Measurements from ENCODE around the gene HMGA1.
"Not testable (repeated sequence)": the region's sequence is repeated elsewhere in the genome, so short reads cannot be mapped to it uniquely, and the experiment has no call there.

Gene HMGA1

DNA sequence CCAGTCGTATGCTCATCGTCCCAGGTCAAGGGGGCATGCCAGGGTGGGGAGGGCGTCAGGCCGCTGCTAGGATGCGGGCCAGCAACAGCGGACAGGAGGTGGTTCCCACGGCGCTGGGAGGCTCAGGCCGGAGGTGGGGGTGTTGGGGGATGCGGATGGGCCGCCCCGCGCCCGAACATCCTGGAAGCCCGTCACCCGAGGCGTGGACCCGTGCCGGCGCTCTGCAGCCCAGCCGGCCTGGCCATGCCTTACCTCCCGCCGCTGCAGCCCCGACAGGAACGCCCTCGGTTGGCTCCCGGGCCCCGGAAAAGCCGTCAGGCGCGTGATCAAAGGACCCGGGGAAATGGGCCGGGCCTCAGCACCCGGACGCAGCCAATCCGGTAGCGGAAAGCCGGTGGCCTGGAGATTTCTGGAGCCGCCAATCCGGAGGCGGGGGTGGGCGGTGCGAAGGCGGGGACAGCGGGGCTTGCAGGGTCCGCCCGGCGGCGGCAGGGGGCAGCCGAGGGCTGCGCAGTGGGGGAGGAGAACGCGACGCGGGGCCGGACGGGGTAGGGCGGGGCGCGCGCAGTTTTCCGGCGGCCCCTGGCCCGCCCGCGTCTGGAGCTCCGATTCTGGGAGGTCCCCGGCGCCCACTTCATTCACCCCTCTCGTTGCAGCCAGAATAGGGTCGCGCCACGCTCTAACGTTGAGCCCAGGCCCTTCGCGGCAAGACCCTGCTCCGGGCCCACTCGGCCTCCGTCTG, 12.2 kb downstream of the HMGA1 start, which contains the start of gene SMIM29:
Gene SMIM29 (minus strand): TSS at position 280 of the 742 bp plus-strand sequence. CDS start 1,215 bp downstream, outside the sequence.
- Histone ChIP-seq H3K79me2 (ENCODE audit: control insufficient read depth, insufficient read depth, low read length, unreplicated experiment) (peaks cover 12% of the 10 kb centered on the region), H3K4me1 (ENCODE audit: control insufficient read depth, insufficient read depth, low read length, unreplicated experiment) (peaks cover 32% of the 10 kb centered on the region), H3K27ac (ENCODE audit: low read depth, low read length) (peak within 1 kb of the TSS; percentile 36), H2AFZ (ENCODE audit: low read length, unreplicated experiment) (peak within 1 kb of the TSS; percentile 96), H3K36me3 (ENCODE audit: insufficient read depth, low read length) (no peaks in the 10 kb centered on the region), H3K4me3 (ENCODE audit: low read depth, low read length) (peak within 1 kb of the TSS; percentile 85), H3K27me3 (ENCODE audit: insufficient read depth, low read length) (no peaks in the 10 kb centered on the region)

DNA sequence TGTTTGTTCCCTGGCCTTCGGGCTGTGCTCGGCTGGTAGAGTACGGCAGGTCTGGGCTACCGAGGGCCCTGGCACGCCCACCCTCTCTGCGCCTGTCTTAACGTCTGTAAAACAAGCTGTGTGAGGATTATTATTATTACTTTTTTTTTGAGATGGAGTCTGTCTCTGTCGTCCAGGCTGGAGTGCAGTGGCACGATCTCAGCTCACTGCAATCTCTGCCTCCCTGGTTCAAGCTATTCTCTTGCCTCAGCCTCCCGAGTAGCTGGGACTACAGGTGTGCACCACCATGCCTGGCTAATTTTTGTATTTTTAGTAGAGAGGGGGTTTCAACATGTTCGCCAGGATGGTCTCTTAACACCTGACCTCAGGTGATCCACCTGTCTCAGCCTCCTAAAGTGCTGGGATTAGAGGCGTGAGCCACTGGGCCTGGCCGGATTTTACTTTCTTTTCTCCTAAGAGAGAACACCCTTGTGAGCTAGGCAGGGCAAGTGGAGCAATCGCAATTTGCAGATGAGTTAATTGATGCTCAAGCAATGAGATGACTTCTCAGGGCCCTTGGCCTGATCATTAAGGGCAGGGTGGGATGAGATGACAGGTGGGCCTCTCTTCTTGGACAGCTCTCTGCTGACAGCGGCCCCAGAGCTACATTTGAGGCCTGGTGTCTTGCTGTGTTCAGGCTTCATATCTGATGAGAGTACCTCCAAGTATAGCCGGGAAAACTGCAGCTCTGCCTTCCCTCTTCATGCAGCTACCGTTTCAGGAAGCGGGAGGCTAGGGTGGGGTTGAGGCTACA, 13.0 kb downstream of the HMGA1 start:
- H3K27me3 ChIP-seq (ENCODE audit: insufficient read depth, low read length), result no peaks in the 10 kb centered on the region
- H3K27ac ChIP-seq (ENCODE audit: low read depth, low read length), result no peak overlapping the region
- H3K79me2 ChIP-seq (ENCODE audit: control insufficient read depth, insufficient read depth, low read length, unreplicated experiment), result peaks cover 12% of the 10 kb centered on the region
- H2AFZ ChIP-seq (ENCODE audit: low read length, unreplicated experiment), result peak overlapping the region; percentile 96
- H3K36me3 ChIP-seq (ENCODE audit: insufficient read depth, low read length), result no peaks in the 10 kb centered on the region
- peak overlapping the region; percentile 85 for H3K4me3 ChIP-seq (ENCODE audit: low read depth, low read length)
- peaks cover 29% of the 10 kb centered on the region for H3K4me1 ChIP-seq (ENCODE audit: control insufficient read depth, insufficient read depth, low read length, unreplicated experiment)

DNA sequence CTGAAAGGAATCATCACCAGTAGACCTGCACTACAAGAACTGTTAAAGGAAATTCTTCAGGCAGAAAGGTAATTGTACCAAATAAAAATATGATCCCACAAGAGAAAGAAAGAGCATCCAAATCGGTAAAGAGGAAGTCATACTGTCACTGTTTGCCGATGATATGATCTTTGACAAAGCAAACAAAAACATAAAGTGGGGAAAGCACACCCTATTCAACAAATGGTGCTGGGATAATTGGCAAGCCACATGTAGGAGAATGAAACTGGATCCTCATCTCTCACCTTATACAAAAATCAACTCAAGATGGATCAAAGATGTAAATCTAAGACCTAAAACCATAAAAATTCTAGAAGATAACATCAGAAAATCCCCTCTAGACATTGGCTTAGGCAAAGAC, 15.7 kb downstream of the HMGA1 start:
- not testable (repeated sequence) for H3K27ac ChIP-seq (ENCODE audit: low read depth, low read length); H3K4me1 ChIP-seq (ENCODE audit: control insufficient read depth, insufficient read depth, low read length, unreplicated experiment); H3K4me3 ChIP-seq (ENCODE audit: low read depth, low read length); H3K27me3 ChIP-seq (ENCODE audit: insufficient read depth, low read length); H3K36me3 ChIP-seq (ENCODE audit: insufficient read depth, low read length); H2AFZ ChIP-seq (ENCODE audit: low read length, unreplicated experiment)
- peaks cover 11% of the 10 kb centered on the region for H3K79me2 ChIP-seq (ENCODE audit: control insufficient read depth, insufficient read depth, low read length, unreplicated experiment)

DNA sequence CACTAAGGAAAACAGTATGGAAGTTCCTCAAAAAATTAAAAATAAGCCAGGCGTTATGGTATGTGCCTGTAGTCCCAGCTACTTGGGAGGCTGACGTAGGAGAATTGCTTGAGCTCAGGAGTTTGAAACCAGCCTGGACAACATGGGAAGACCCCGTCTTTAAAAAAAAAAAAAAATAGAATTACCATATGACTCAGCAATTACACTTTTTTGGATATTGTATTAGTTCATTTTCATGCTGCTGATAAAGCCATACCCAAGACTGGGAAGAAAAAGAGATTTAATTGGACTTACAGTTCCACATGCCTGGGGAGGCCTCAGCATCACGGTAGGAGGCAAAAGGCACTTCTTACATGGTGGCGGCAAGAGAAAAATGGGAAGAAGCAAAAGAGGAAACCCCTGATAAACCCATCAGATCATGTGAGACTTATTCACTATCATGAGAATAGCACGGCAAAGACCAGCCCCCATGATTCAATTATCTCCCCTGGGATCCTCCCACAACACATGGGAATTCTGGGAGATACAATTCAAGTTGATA, 22.9 kb downstream of the HMGA1 start:
- Histone ChIP-seq H3K4me3 (ENCODE audit: low read depth, low read length) (no peak overlapping the region), H3K27ac (ENCODE audit: low read depth, low read length) (no peak overlapping the region), H3K4me1 (ENCODE audit: control insufficient read depth, insufficient read depth, low read length, unreplicated experiment) (no peaks in the 10 kb centered on the region), H3K79me2 (ENCODE audit: control insufficient read depth, insufficient read depth, low read length, unreplicated experiment) (no peaks in the 10 kb centered on the region), H3K36me3 (ENCODE audit: insufficient read depth, low read length) (peaks cover 4% of the 10 kb centered on the region; the same call in 1 of the 2 replicates), H3K27me3 (ENCODE audit: insufficient read depth, low read length) (no peaks in the 10 kb centered on the region), H2AFZ (ENCODE audit: low read length, unreplicated experiment) (no peak overlapping the region)

DNA sequence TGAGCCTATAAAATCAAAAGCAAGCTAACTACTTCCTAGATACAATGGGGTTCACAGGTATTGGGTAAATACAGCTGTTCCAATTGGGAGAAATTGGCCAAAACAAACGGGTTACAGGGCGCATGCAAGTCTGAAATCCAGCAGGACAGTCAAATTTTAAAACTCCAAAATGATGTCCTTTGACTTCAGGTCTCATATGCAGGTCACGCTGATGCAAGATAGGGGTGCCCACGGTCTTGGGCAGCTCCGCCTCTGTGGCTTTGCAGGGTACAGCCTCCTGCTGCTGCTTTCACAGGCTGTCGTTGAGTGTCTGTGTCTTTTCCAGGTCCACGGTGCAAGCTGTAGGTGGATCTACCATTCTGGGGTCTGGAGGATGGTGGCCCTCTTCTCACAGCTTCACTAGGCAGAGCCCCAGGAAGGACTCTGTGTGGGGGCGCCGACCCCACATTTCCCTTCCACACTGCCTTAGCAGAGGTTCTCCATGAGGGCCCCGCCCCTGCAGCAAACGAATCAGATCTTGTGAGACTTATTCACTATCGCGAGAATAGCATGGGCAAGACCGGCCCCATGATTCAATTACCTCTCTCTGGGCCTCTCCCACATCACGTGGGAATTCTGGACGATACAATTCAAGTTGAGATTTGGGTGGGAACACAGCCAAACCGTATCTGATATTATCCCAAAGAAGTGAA, 24.0 kb downstream of the HMGA1 start:
- Histone ChIP-seq H3K79me2 (ENCODE audit: control insufficient read depth, insufficient read depth, low read length, unreplicated experiment) (no peaks in the 10 kb centered on the region), H3K27ac (ENCODE audit: low read depth, low read length) (no peak overlapping the region), H3K27me3 (ENCODE audit: insufficient read depth, low read length) (no peaks in the 10 kb centered on the region), H3K36me3 (ENCODE audit: insufficient read depth, low read length) (peaks cover 4% of the 10 kb centered on the region; the same call in 1 of the 2 replicates), H3K4me3 (ENCODE audit: low read depth, low read length) (no peak overlapping the region), H3K4me1 (ENCODE audit: control insufficient read depth, insufficient read depth, low read length, unreplicated experiment) (no peaks in the 10 kb centered on the region), H2AFZ (ENCODE audit: low read length, unreplicated experiment) (no peak overlapping the region)

DNA sequence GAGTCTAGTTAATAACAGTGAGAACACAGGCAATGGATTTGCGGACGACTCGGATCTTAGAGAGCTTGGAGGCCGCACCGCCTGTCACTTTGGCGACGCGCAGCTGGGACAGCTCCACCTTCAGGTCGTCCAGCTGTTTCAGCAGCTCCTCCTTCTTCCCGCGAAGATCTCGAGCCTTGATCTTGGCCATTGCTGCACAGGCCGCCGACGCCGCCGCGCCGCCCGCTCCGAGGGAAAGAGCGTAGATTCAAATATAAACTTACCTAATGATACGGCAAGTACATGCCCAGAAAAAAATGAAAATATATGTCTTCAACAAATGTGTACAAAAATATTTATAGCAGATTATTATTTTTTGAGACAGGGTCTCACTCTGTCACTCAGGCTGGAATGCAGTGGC, 26.8 kb downstream of the HMGA1 start:
- H3K36me3 ChIP-seq (ENCODE audit: insufficient read depth, low read length); H3K27me3 ChIP-seq (ENCODE audit: insufficient read depth, low read length); H3K79me2 ChIP-seq (ENCODE audit: control insufficient read depth, insufficient read depth, low read length, unreplicated experiment); H3K4me3 ChIP-seq (ENCODE audit: low read depth, low read length); H3K4me1 ChIP-seq (ENCODE audit: control insufficient read depth, insufficient read depth, low read length, unreplicated experiment); H3K27ac ChIP-seq (ENCODE audit: low read depth, low read length); H2AFZ ChIP-seq (ENCODE audit: low read length, unreplicated experiment): not testable (repeated sequence)

DNA sequence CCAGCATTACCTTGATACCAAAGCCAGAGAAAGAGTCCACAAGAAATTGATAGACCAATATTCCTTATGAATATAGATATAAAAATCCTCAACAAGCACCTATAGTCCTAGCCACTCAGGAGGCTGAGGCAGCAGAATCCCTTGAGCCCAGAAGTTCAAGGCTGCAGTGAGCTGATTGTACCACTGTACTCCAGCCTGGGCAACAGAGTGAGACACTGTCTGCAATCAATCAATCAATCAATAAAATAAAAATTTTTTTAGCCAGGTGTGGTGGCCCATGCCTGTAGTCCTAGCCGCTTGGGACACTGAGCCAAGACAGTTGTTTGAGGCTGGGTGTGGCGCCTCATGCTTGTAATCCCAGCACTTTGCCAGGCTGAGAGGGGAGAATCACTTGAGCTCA, 31.1 kb downstream of the HMGA1 start:
- no peaks in the 10 kb centered on the region for H3K79me2 ChIP-seq (ENCODE audit: control insufficient read depth, insufficient read depth, low read length, unreplicated experiment)
- no peak overlapping the region for H3K27ac ChIP-seq (ENCODE audit: low read depth, low read length)
- H3K27me3 ChIP-seq (ENCODE audit: insufficient read depth, low read length), result no peaks in the 10 kb centered on the region
- no peaks in the 10 kb centered on the region for H3K4me1 ChIP-seq (ENCODE audit: control insufficient read depth, insufficient read depth, low read length, unreplicated experiment)
- H3K4me3 ChIP-seq (ENCODE audit: low read depth, low read length), result no peak overlapping the region
- no peak overlapping the region for H2AFZ ChIP-seq (ENCODE audit: low read length, unreplicated experiment)
- H3K36me3 ChIP-seq (ENCODE audit: insufficient read depth, low read length), result peaks cover 4% of the 10 kb centered on the region; the same call in 1 of the 2 replicates

DNA sequence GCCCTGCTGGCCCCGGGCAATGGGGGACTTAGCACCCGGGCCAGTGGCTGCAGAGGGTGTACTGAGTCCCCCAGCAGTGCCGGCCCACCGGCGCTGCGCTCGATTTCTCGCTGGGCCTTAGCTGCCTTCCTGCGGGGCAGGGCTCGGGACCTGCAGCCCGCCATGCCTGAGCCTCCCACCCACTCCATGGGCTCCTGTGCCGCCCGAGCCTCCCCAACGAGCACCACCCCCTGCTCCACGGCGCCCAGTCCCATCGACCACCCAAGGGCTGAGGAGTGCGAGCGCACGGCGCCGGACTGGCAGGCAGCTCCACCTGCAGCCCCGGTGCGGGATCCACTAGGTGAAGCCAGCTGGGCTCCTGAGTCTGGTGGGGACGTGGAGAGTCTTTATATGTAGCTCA, 32.5 kb downstream of the HMGA1 start:
- H3K4me1 ChIP-seq (ENCODE audit: control insufficient read depth, insufficient read depth, low read length, unreplicated experiment); H3K36me3 ChIP-seq (ENCODE audit: insufficient read depth, low read length); H3K27ac ChIP-seq (ENCODE audit: low read depth, low read length); H2AFZ ChIP-seq (ENCODE audit: low read length, unreplicated experiment); H3K4me3 ChIP-seq (ENCODE audit: low read depth, low read length); H3K27me3 ChIP-seq (ENCODE audit: insufficient read depth, low read length); H3K79me2 ChIP-seq (ENCODE audit: control insufficient read depth, insufficient read depth, low read length, unreplicated experiment): not testable (repeated sequence)

DNA sequence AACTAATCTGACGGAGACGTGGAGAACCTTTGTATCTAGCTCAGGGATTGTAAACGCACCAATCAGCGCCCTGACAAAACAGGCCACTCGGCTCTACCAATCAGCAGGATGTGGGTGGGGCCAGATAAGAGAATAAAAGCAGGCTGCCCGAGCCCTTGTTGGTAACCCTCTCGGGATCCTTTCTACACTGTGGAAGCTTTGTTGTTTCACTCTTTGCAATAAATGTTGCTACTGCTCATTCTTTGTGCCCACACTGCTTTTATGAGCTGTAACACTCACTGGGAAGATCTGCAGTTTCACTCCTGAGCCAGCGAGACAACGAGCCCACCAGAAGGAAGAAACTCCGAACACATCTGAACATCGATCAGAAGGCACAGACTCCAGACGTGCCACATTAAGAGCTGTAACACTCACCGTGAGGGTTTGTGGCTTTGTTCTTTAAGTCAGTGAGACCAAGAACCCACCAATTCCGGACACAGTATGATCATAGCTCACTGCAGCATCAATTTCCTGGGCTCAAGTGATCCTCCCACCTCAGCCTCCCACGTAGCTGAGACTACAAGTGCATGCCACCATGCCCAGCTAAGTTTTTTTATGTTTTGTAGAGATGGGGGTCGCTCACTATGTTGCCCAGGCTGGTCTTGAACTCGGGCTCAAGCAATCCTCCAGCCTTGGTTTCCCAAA, 33.1 kb downstream of the HMGA1 start:
- H3K27me3 ChIP-seq (ENCODE audit: insufficient read depth, low read length); H2AFZ ChIP-seq (ENCODE audit: low read length, unreplicated experiment); H3K79me2 ChIP-seq (ENCODE audit: control insufficient read depth, insufficient read depth, low read length, unreplicated experiment); H3K4me1 ChIP-seq (ENCODE audit: control insufficient read depth, insufficient read depth, low read length, unreplicated experiment); H3K4me3 ChIP-seq (ENCODE audit: low read depth, low read length); H3K27ac ChIP-seq (ENCODE audit: low read depth, low read length); H3K36me3 ChIP-seq (ENCODE audit: insufficient read depth, low read length): not testable (repeated sequence)

Data from ACC112 (cell line).